ENCODE results near the gene CDT1.

Gene CDT1

DNA sequence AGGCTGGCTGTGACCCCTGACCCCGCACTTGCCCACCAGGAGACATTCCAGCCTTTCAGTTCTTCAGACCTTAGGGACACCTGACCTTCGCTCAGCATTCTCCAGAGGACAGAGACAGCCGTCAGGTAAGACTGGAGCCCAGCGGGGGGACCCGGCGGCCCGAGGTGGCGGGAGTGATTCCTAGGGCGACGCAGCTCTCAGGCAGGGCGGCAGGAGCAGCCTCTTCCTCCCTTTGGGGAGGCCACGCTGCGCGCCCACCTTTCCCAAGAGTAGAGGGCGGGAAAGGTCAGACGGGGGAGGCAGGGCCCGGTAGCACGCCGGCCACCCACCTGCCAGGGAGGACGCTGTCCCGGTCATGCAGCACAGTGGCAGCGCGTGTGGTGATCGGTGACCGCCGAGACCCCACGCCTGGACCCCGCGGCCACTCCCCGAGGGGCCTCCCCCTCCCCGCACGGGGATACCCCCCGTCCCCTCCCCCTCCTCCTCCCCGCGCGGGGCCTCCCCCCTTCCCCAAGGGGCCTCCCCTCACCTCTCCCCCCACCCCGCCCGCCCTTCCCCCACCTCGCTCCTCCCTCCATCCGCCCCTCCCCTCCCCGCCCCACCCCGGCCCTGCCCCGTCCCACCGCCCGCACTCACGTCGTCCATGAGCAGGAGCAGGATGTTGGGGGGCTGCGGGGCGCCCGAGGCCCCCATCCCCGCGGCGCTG is 52.7 kb downstream of the CDT1 start:
- DNase-seq (ENCODE audit: low read depth): no peak

DNA sequence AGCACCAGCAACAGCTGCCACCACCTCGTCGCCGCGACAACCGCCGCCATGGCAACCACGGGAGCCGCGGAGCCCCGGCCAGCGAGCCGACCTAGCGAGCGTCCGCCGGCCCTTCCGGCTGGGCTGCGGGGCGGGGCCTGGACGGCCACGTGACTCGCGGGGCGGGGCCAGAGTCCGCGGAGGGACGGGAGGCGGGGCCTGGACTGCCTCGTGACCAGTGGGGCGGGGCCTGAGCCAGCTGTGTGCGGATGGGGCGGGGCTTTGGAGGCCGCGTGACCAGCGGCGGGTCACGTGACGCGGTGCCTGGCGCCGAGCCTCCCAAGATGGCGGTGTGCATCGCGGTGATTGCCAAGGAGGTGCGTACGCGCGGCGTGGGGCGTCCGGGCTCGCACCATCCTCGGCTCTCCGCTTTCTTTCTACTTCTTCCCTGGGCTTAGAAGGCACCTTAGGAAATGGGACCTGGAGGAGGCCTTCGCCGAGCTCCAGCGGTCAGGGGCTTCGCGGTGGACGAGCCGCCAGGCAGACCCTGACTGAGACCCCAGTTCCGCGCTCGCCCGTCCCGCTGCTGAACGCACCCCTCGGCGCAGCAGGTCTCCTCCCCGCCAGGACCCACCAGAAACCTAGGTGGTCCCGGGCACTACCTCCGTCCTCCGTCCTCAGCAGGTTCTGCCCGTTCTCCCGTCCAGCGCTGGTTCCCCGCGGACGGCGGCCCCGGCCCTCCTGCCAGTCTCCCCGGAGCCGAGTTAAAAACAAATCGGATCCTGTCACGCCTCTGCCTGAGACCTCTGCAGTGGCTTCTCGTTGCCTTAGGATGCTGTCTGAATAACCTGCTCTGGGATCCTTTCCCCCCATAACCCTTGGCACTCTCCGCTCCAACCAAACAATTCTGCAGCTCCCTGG is 53.5 kb downstream of the CDT1 start, which contains the start of the genes GALNS and TRAPPC2L:
Gene GALNS, minus strand, starts transcription at position 120 of the 900 bp plus-strand sequence. Its CDS starts 70 bp downstream, at position 50.
Gene TRAPPC2L, plus strand, starts transcription at position 300 of the 900 bp plus-strand sequence. Its CDS starts 24 bp downstream, at position 324.
- DNase-seq (ENCODE audit: low read depth): peak; percentile 98

DNA sequence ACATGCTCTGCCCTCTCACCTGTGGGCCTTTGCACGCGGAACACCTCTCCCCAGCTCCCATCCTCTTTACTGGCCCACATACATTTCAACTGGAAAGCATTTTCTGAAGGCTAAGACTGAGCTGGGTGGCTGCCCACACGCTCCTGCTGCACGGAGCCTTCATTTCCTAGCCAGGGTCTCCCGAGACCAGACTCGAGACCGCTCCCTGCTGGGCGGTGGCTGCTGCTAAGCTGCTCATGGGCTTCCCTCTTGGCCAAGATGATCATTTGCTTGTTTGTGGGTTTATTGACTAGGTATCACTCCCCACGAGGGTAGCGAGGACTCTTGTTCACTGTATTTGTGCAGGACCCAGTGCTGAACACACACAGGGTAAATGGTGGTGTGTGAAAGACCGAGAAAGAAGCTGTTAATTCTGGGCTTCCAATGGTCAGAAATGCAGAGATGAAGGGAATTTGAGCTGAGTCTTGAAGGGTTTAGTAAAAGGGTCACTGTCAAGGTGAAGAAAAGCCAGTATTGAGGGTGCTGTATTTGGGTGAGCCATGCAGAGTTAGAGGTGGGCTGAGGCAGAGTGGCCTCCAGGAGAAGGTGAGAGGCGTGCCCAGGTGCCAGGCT is 54.2 kb downstream of the CDT1 start:
- peak; percentile 55 for DNase-seq (ENCODE audit: low read depth)
